ENCODE results near the gene FRMD3.

FRMD3 gene

GRCh38 chr9:83429229-83429628, 109.0 kb downstream of the FRMD3 start:
- TF ChIP-seq CREB1 (IDR thresholded peaks at IDR 0.05; ENCODE audit: low read depth) (no peak), NFIC (IDR thresholded peaks at IDR 0.05) (no peak), FOXM1 (IDR thresholded peaks at IDR 0.05; ENCODE audit: borderline replicate concordance, low read depth) (no peak), CEBPB (IDR thresholded peaks at IDR 0.05) (no peak), TEAD4 (IDR thresholded peaks at IDR 0.05) (no peak), REST (IDR thresholded peaks at IDR 0.05; ENCODE audit: low read depth) (no peak), YY1 (IDR thresholded peaks at IDR 0.05; ENCODE audit: low read depth) (no peak), TCF12 (IDR thresholded peaks at IDR 0.05; ENCODE audit: low read depth) (no peak), RAD21 (IDR thresholded peaks at IDR 0.05; ENCODE audit: low read depth) (no peak), USF1 (IDR thresholded peaks at IDR 0.05) (no peak), EGR1 (IDR thresholded peaks at IDR 0.05) (no peak), TAF1 (IDR thresholded peaks at IDR 0.05; ENCODE audit: low read depth) (no peak), MAX (IDR thresholded peaks at IDR 0.05) (no peak), EP300 (IDR thresholded peaks at IDR 0.05; ENCODE audit: borderline replicate concordance) (no peak), ZBTB7A (IDR thresholded peaks at IDR 0.05; ENCODE audit: low read depth) (no peak)

GRCh38 chr9:83425240-83425639, 113.0 kb downstream of the FRMD3 start:
- no peak for TF ChIP-seq ZBTB7A (IDR thresholded peaks at IDR 0.05; ENCODE audit: low read depth)
- TF ChIP-seq FOXM1 (IDR thresholded peaks at IDR 0.05; ENCODE audit: borderline replicate concordance, low read depth): no peak
- no peak for TF ChIP-seq TAF1 (IDR thresholded peaks at IDR 0.05; ENCODE audit: low read depth)
- TF ChIP-seq YY1 (IDR thresholded peaks at IDR 0.05; ENCODE audit: low read depth): no peak
- no peak for TF ChIP-seq CREB1 (IDR thresholded peaks at IDR 0.05; ENCODE audit: low read depth)
- no peak for TF ChIP-seq TCF12 (IDR thresholded peaks at IDR 0.05; ENCODE audit: low read depth)
- no peak for TF ChIP-seq CEBPB (IDR thresholded peaks at IDR 0.05)
- no peak for TF ChIP-seq RAD21 (IDR thresholded peaks at IDR 0.05; ENCODE audit: low read depth)
- no peak for TF ChIP-seq MAX (IDR thresholded peaks at IDR 0.05)
- TF ChIP-seq EP300 (IDR thresholded peaks at IDR 0.05; ENCODE audit: borderline replicate concordance): no peak
- TF ChIP-seq USF1 (IDR thresholded peaks at IDR 0.05): no peak
- TF ChIP-seq EGR1 (IDR thresholded peaks at IDR 0.05): no peak

GRCh38 chr9:83424831-83425230, 113.4 kb downstream of the FRMD3 start:
- TF ChIP-seq CREB1 (IDR thresholded peaks at IDR 0.05; ENCODE audit: low read depth) (no peak), REST (IDR thresholded peaks at IDR 0.05; ENCODE audit: low read depth) (no peak), MAX (IDR thresholded peaks at IDR 0.05) (no peak), USF1 (IDR thresholded peaks at IDR 0.05) (no peak), TEAD4 (IDR thresholded peaks at IDR 0.05) (no peak), TCF12 (IDR thresholded peaks at IDR 0.05; ENCODE audit: low read depth) (no peak), EGR1 (IDR thresholded peaks at IDR 0.05) (no peak), CEBPB (IDR thresholded peaks at IDR 0.05) (no peak), YY1 (IDR thresholded peaks at IDR 0.05; ENCODE audit: low read depth) (no peak), ZBTB7A (IDR thresholded peaks at IDR 0.05; ENCODE audit: low read depth) (no peak), RAD21 (IDR thresholded peaks at IDR 0.05; ENCODE audit: low read depth) (no peak), NFIC (IDR thresholded peaks at IDR 0.05) (no peak), TAF1 (IDR thresholded peaks at IDR 0.05; ENCODE audit: low read depth) (no peak), FOXM1 (IDR thresholded peaks at IDR 0.05; ENCODE audit: borderline replicate concordance, low read depth) (no peak), EP300 (IDR thresholded peaks at IDR 0.05; ENCODE audit: borderline replicate concordance) (no peak)

- TF ChIP-seq MAX (IDR thresholded peaks at IDR 0.05) (no peak), REST (IDR thresholded peaks at IDR 0.05; ENCODE audit: low read depth) (no peak), RAD21 (IDR thresholded peaks at IDR 0.05; ENCODE audit: low read depth) (no peak), CREB1 (IDR thresholded peaks at IDR 0.05; ENCODE audit: low read depth) (no peak), TAF1 (IDR thresholded peaks at IDR 0.05; ENCODE audit: low read depth) (no peak), USF1 (IDR thresholded peaks at IDR 0.05) (no peak), TCF12 (IDR thresholded peaks at IDR 0.05; ENCODE audit: low read depth) (no peak)
Measured at GRCh38 chr9:83423815-83424707, 114.1 kb downstream of the FRMD3 start.
